H9 (cell line): ENCODE measurements around the gene TM2D1. TPM values are rescaled to one million over a fixed set of nuclear protein-coding genes. Genes with fewer than 3 reads are reported as not detected.
A peak's percentile ranks its signal among the peaks of the same experiment; 100 is the strongest.

ENCODE experiments used
- DNase-seq: peaks from one replicate; pipeline ENCODE4 v3.0.0-alpha.2; 2017
- H2AFZ ChIP-seq: one replicate; pipeline ENCODE4 v1.6.1; 2013; ENCODE audit warnings: mild to moderate bottlenecking, low read length, control low read depth, moderate library complexity
- H2AK5ac ChIP-seq: 2 replicates; pipeline ENCODE4 v1.6.1; 2013; ENCODE audit warnings: low read length, control low read depth, mixed read lengths; ENCODE audit not compliant: insufficient read length
- H2BK120ac ChIP-seq: one replicate; pipeline ENCODE4 v1.6.1; 2013; ENCODE audit warnings: low read depth, mild to moderate bottlenecking, low read length, control low read depth, inconsistent platforms; ENCODE audit not compliant: poor library complexity, severe bottlenecking
- H2BK12ac ChIP-seq: 2 replicates; pipeline ENCODE4 v1.6.1; 2013; ENCODE audit warnings: low read length, control low read depth, mixed read lengths, low read depth; ENCODE audit not compliant: insufficient read length
- H2BK15ac ChIP-seq: 2 replicates; pipeline ENCODE4 v1.6.1; 2013; ENCODE audit warnings: low read depth, low read length, control low read depth
- H2BK20ac ChIP-seq: one replicate; pipeline ENCODE4 v1.6.1; 2013; ENCODE audit warnings: low read depth, mild to moderate bottlenecking, low read length, control low read depth, inconsistent platforms; ENCODE audit not compliant: poor library complexity, severe bottlenecking
- H2BK5ac ChIP-seq: 2 replicates; pipeline ENCODE4 v1.6.1; 2013; ENCODE audit warnings: low read length, control low read depth, mixed read lengths; ENCODE audit not compliant: insufficient read length
- H3K14ac ChIP-seq: 2 replicates; pipeline ENCODE4 v1.6.1; 2013; ENCODE audit warnings: low read length, control low read depth; ENCODE audit not compliant: insufficient read depth
- H3K18ac ChIP-seq: 2 replicates; pipeline ENCODE4 v1.6.1; 2013; ENCODE audit warnings: low read depth, mild to moderate bottlenecking, mixed read lengths, low read length, control low read depth; ENCODE audit not compliant: insufficient read length
- H3K23ac ChIP-seq: 2 replicates; pipeline ENCODE4 v1.6.1; 2013; ENCODE audit warnings: low read length, control low read depth, mixed read lengths, low read depth; ENCODE audit not compliant: insufficient read length
- H3K23me2 ChIP-seq: 2 replicates; pipeline ENCODE4 v1.6.1; 2013; ENCODE audit warnings: low read depth, mild to moderate bottlenecking, mixed read lengths, low read length, control low read depth; ENCODE audit not compliant: insufficient read length, poor library complexity, severe bottlenecking
- H3K27ac ChIP-seq: 2 replicates; pipeline ENCODE4 v1.5.1; 2013; ENCODE audit warnings: low read length, control low read depth, mixed read lengths, low read depth; ENCODE audit not compliant: insufficient read length
- H3K27me3 ChIP-seq: 2 replicates; pipeline ENCODE4 v1.6.1; 2013; ENCODE audit warnings: low read length, control low read depth, inconsistent platforms; ENCODE audit not compliant: insufficient read depth
- H3K4ac ChIP-seq: 2 replicates; pipeline ENCODE4 v1.6.1; 2013; ENCODE audit warnings: low read depth, mild to moderate bottlenecking, control low read depth, inconsistent platforms, low read length, moderate library complexity
- H3K4me1 ChIP-seq: 2 replicates; pipeline ENCODE4 v1.6.1; 2013; ENCODE audit warnings: low read length, control low read depth, inconsistent platforms; ENCODE audit not compliant: insufficient read depth
- H3K4me2 ChIP-seq: 2 replicates; pipeline ENCODE4 v1.6.1; 2013; ENCODE audit warnings: low read length, control low read depth, mixed read lengths; ENCODE audit not compliant: insufficient read length, insufficient read depth
- H3K56ac ChIP-seq: 2 replicates; pipeline ENCODE4 v1.6.1; 2013; ENCODE audit warnings: low read depth, mild to moderate bottlenecking, mixed read lengths, low read length, control low read depth; ENCODE audit not compliant: insufficient read length
- H3K79me1 ChIP-seq: 2 replicates; pipeline ENCODE4 v1.6.1; 2013; ENCODE audit warnings: low read depth, mild to moderate bottlenecking, moderate library complexity, low read length, control low read depth, inconsistent platforms; ENCODE audit not compliant: insufficient read depth, poor library complexity, severe bottlenecking
- H3K79me2 ChIP-seq: 2 replicates; pipeline ENCODE4 v1.6.1; 2013; ENCODE audit warnings: low read length, control low read depth, inconsistent platforms; ENCODE audit not compliant: insufficient read depth
- H3K9ac ChIP-seq: 2 replicates; pipeline ENCODE4 v1.6.1; 2013; ENCODE audit warnings: low read length, control low read depth, mixed read lengths; ENCODE audit not compliant: insufficient read length; ENCODE audit errors: extremely low read depth
- H3K9me3 ChIP-seq: one replicate; pipeline ENCODE4 v1.6.1; 2013; ENCODE audit warnings: low read depth, low read length, inconsistent platforms; ENCODE audit not compliant: control insufficient read depth
- H3T11ph ChIP-seq: one replicate; pipeline ENCODE4 v1.6.1; 2013; ENCODE audit warnings: mild to moderate bottlenecking, low read length, control low read depth, inconsistent platforms
- H4K20me1 ChIP-seq: one replicate; pipeline ENCODE4 v1.6.1; 2013; ENCODE audit not compliant: control insufficient read depth, insufficient read length, insufficient read depth
- H4K5ac ChIP-seq: 2 replicates; pipeline ENCODE4 v1.6.1; 2013; ENCODE audit warnings: low read depth, mild to moderate bottlenecking, mixed read lengths, low read length, control low read depth; ENCODE audit not compliant: insufficient read length
- H4K8ac ChIP-seq: replicated peaks from 2 replicates; pipeline ENCODE4 v1.6.1; 2013; ENCODE audit warnings: low read length, control low read depth, mixed read lengths, low read depth; ENCODE audit not compliant: insufficient read length
- H4K91ac ChIP-seq: 2 replicates; pipeline ENCODE4 v1.6.1; 2013; ENCODE audit warnings: low read depth, mild to moderate bottlenecking, moderate library complexity, mixed read lengths, low read length, control low read depth; ENCODE audit not compliant: insufficient read length
- H3K27ac Mint-ChIP-seq, 3 experiments: 2 replicates in 2 of 3; 3 replicates in 1 of 3; pipeline ENCODE4 v1.8.0; 2020 to 2021; ENCODE audit warnings: mixed read lengths in 3 of 3, mild to moderate bottlenecking in 1 of 3, moderate library complexity in 1 of 3
- H3K27me3 Mint-ChIP-seq: 2 replicates; pipeline ENCODE4 v1.8.0; 2021; ENCODE audit warnings: low read depth, mild to moderate bottlenecking, moderate library complexity, mixed read lengths
- H3K36me3 Mint-ChIP-seq, 3 experiments: 2 replicates in 2 of 3; 3 replicates in 1 of 3; pipeline ENCODE4 v1.8.0; 2020 to 2021; ENCODE audit warnings: low read depth in 3 of 3, mixed read lengths in 3 of 3; ENCODE audit not compliant: insufficient read depth in 1 of 3
- H3K4me1 Mint-ChIP-seq, 2 experiments: 2 replicates each; pipeline ENCODE4 v1.8.0; 2020; ENCODE audit warnings: mixed read lengths in 2 of 2
- H3K4me3 Mint-ChIP-seq, 2 experiments: 2 replicates in 1 of 2; 3 replicates in 1 of 2; pipeline ENCODE4 v1.8.0; 2020 to 2021; ENCODE audit warnings: mild to moderate bottlenecking in 2 of 2, mixed read lengths in 2 of 2, moderate library complexity in 1 of 2
- H3K9me3 Mint-ChIP-seq, 2 experiments: 2 replicates in 1 of 2; 3 replicates in 1 of 2; pipeline ENCODE4 v1.8.0; 2020; ENCODE audit warnings: mild to moderate bottlenecking in 2 of 2, mixed read lengths in 2 of 2, moderate library complexity in 1 of 2
- CTCF ChIP-seq: fragments of 200-600 bp; sonication (generic); conservative IDR thresholded peaks from 3 replicates; pipeline ENCODE4 v1.8.0; 2021; ENCODE audit warnings: antibody characterized with exemption, mild to moderate bottlenecking
- WGBS: extraction: QIAGEN DNeasy Blood & Tissue Kit; methylation state at CpG from one replicate; pipeline ENCODE4 v1.1.7; 2013; ENCODE audit warnings: missing lambda C conversion rate, low lambda C conversion rate, mixed read lengths; ENCODE audit not compliant: insufficient read length; ENCODE audit errors: extremely low coverage; 5-methylcytosine and 5-hydroxymethylcytosine counted together
- total RNA-seq: library from RNA; stranded (reverse); gene quantifications from 2 replicates; pipeline ENCODE4 v1.2.1, GENCODE V29; 2021

TM2D1 gene
- total RNA-seq, 1 experiment from 2014 or later: 20.3 TPM

- Histone ChIP-seq H2AFZ (no peak overlapping the region), H3K23me2 (no peaks in the 10 kb centered on the region), H3T11ph (no peak overlapping the region), H3K23ac (no peak overlapping the region), H3K4ac (no peak overlapping the region), H3K79me1 (no peaks in the 10 kb centered on the region), H3K27me3 (no peaks in the 10 kb centered on the region), H4K8ac (no peak overlapping the region), H4K5ac (no peak overlapping the region), H3K18ac (no peak overlapping the region), H3K4me2 (no peak overlapping the region), H2AK5ac (no peak overlapping the region), H3K56ac (no peak overlapping the region), H2BK120ac (no peak overlapping the region), H3K27ac (no peak overlapping the region), H3K9ac (no peak overlapping the region), H2BK5ac (no peak overlapping the region), H3K14ac (no peak overlapping the region), H3K79me2 (no peaks in the 10 kb centered on the region), H3K4me1 (peaks cover 2% of the 10 kb centered on the region; the same call in 1 of the 2 replicates), H2BK20ac (no peak overlapping the region), H4K91ac (no peak overlapping the region), H4K20me1 (no peaks in the 10 kb centered on the region), H2BK12ac (no peak overlapping the region), H3K9me3 (no peaks in the 10 kb centered on the region), H2BK15ac (no peak overlapping the region)
- no peak for TF ChIP-seq CTCF
- Mint-ChIP-seq H3K36me3 (no peaks in the 10 kb centered on the region), H3K4me3 (no peak overlapping the region), H3K9me3 (no peaks in the 10 kb centered on the region), H3K27ac (0 out of 7 replicates have a peak overlapping the region, but pooled peaks of 1 of the 3 experiments have one; percentile 15), H3K27me3 (peaks cover 16% of the 10 kb centered on the region), H3K4me1 (peaks cover 22 to 25% of the 10 kb centered on the region in 2 experiments)
- WGBS: no CpG with 5 or more reads among the region's 3 CpGs
- no peak for DNase-seq
These were observed 88.1 kb downstream of the TM2D1 start for GRCh38 chr1:61636814-61637213.
